HUES48 (cell line): ENCODE measurements around the gene MRPL54.
A peak's percentile ranks its signal among the peaks of the same experiment; 100 is the strongest.
"Not testable (repeated sequence)": the region's sequence is repeated elsewhere in the genome, so short reads cannot be mapped to it uniquely, and the experiment has no call there.

Experiments used
- H3K27ac ChIP-seq: one replicate; pipeline ENCODE4 v1.7.0; 2013; ENCODE audit warnings: low read depth, low read length, inconsistent platforms
- H3K27me3 ChIP-seq: 2 replicates; pipeline ENCODE4 v1.6.1; 2013; ENCODE audit warnings: mild to moderate bottlenecking, low read length; ENCODE audit not compliant: control insufficient read depth, insufficient read depth
- H3K36me3 ChIP-seq: 2 replicates; pipeline ENCODE4 v1.6.1; 2013; ENCODE audit warnings: low read length; ENCODE audit not compliant: control insufficient read depth, insufficient read depth
- H3K4me1 ChIP-seq: 2 replicates; pipeline ENCODE4 v1.6.1; 2013; ENCODE audit warnings: mild to moderate bottlenecking, low read length; ENCODE audit not compliant: control insufficient read depth, insufficient read depth
- H3K4me3 ChIP-seq: 2 replicates; pipeline ENCODE4 v1.5.1; 2013; ENCODE audit warnings: mild to moderate bottlenecking, low read depth, low read length
- H3K9ac ChIP-seq: 2 replicates; pipeline ENCODE4 v1.6.1; 2013; ENCODE audit warnings: mild to moderate bottlenecking, low read depth, low read length, moderate library complexity
- H3K9me3 ChIP-seq: 2 replicates; pipeline ENCODE4 v1.6.1; 2013; ENCODE audit warnings: low read length; ENCODE audit not compliant: control insufficient read depth, insufficient read depth

MRPL54 gene

DNA sequence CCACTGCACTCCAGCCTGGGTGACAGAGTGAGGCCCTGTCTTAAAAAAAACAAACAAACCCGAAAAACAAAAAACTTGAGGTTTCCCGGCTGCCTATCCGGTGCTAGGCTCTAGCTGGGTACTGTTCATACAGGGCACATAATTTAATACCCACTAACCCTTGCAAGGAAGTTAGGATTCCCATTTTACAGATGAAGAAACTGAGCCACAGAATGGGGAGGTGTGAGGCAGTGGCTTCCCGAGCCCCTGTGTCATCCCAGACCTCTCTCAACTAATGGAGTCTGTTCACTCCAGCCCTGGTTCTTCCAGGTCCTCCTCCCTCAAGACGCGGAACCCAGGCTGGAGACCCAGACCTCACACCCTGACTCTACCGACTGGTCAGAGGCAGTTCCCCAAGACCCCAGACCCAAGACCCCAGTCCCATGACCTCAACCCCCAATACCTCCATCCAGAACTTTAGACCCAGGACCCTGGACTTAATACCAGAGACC, 1.6 kb upstream of the MRPL54 start:
- peaks cover 26% of the 10 kb centered on the region; the same call in 1 of the 2 replicates for H3K36me3 ChIP-seq
- no peaks in the 10 kb centered on the region for H3K4me1 ChIP-seq
- peak overlapping the region; percentile 60 for H3K9ac ChIP-seq
- H3K27me3 ChIP-seq = no peaks in the 10 kb centered on the region
- H3K27ac ChIP-seq = peak overlapping the region; percentile 32
- H3K4me3 ChIP-seq = peak overlapping the region; percentile 81
- no peaks in the 10 kb centered on the region for H3K9me3 ChIP-seq

DNA sequence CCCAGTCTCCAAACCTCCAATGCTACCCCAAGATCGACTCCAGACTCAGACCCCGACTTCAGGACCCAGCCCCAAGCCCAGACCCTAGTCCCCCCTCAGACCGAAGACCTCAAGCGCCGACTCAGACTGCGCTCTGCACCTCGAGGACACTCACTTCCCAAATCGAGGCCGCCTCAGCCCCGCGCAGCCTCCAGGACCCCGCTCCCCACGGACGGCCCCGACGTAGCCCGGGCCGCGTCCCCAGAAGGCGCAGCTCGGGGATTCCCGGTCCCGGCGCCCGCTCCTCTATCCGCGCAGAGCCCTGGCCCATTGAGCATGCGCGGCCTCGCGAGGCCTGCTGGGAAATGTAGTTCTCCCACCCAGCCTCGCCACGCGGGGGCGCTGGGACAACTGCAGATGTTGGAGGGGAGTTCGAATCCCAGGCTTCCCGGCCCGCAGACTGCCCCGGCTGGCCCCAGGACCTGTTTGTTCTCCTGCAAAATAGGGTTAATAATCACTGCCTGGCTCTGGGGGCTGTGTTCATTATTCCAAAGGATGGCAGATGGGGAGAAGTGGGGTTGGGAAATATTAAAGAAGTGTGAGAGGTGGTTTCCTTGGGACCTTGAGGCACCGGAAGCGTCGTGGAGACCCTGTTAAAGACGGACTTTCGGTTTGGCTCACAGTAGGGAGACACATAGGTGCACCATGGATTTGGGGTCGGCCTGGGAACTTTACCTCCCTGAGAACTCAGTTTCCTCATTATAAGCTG, 926 bp upstream of the MRPL54 start, which contains the start of gene APBA3:
Gene APBA3, minus strand, starts transcription at position 311 of the 748 bp plus-strand sequence. CDS start 1,428 bp downstream, outside the sequence.
- H3K27me3 ChIP-seq = no peaks in the 10 kb centered on the region
- peaks cover 29% of the 10 kb centered on the region; the same call in 1 of the 2 replicates for H3K36me3 ChIP-seq
- no peaks in the 10 kb centered on the region for H3K9me3 ChIP-seq

GRCh38 chr19:3762130-3762473, 380 bp upstream of the MRPL54 start:
- H3K27ac ChIP-seq = peak overlapping the region; percentile 99
- H3K4me3 ChIP-seq = peak overlapping the region; percentile 87
- H3K36me3 ChIP-seq = peaks cover 34% of the 10 kb centered on the region; the same call in 1 of the 2 replicates
- H3K27me3 ChIP-seq = no peaks in the 10 kb centered on the region
- H3K4me1 ChIP-seq = no peaks in the 10 kb centered on the region
- H3K9me3 ChIP-seq = no peaks in the 10 kb centered on the region
- no peak overlapping the region for H3K9ac ChIP-seq

More for the DNA sequence above, 926 bp upstream of the MRPL54 start, which contains the start of gene APBA3:
- H3K4me1 ChIP-seq = no peaks in the 10 kb centered on the region
- H3K9ac ChIP-seq = peak within 1 kb of the TSS; percentile 86
- H3K4me3 ChIP-seq = peak within 1 kb of the TSS; percentile 87
- H3K27ac ChIP-seq = peak within 1 kb of the TSS; percentile 99

GRCh38 chr19:3765121-3765520, 2.6 kb downstream of the MRPL54 start:
- H3K9me3 ChIP-seq = no peaks in the 10 kb centered on the region
- H3K27me3 ChIP-seq = no peaks in the 10 kb centered on the region
- peaks cover 17% of the 10 kb centered on the region; the same call in 1 of the 2 replicates for H3K36me3 ChIP-seq
- H3K4me1 ChIP-seq = no peaks in the 10 kb centered on the region
- no peak overlapping the region for H3K4me3 ChIP-seq
- no peak overlapping the region for H3K9ac ChIP-seq
- no peak overlapping the region for H3K27ac ChIP-seq

DNA sequence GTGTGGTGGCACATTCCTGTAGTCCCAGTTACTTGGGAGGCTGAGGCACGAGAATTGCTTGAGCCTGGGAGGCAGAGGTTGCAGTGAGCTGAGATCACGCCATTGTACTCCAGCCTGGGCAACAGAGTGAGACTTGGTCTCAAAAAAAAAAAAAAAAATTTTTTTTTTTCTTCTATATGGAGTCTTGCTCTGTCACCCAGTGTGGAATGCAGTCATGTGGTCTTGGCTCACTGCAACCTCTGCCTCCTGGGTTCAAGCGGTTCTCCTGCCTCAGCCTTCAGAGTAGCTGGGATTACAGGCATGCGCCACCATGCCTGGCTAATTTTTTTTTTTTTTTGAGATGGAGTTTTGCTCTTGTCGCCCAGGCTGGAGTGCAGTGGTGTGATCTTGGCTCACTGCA, 3.3 kb downstream of the MRPL54 start:
- not testable (repeated sequence) for H3K9me3 ChIP-seq, H3K4me1 ChIP-seq, H3K27me3 ChIP-seq, H3K9ac ChIP-seq, H3K27ac ChIP-seq, H3K4me3 ChIP-seq
- peaks cover 17% of the 10 kb centered on the region; the same call in 1 of the 2 replicates for H3K36me3 ChIP-seq

DNA sequence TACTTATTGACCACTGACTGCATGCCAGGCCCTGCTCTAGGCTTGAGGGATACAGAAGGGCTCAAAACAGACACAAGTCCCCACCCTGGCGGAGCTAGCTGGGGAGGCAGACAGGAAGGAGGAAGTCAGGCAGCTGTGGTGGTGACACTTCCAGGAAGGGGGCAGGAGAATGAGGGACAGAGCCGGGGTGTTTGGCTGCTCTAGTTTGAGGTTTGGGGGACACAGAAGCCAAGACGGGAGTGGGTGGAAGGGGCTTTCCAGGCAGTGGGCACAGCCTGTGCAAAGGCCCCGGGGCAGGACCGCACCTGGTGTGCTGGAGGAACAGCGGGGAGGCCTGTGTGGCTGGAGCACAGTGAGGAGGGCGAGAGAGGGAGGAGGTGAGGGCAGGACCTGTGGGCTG, 4.0 kb downstream of the MRPL54 start:
- H3K4me1 ChIP-seq = no peaks in the 10 kb centered on the region
- H3K36me3 ChIP-seq = peaks cover 17% of the 10 kb centered on the region; the same call in 1 of the 2 replicates
- H3K27ac ChIP-seq = no peak overlapping the region
- no peaks in the 10 kb centered on the region for H3K9me3 ChIP-seq
- H3K4me3 ChIP-seq = no peak overlapping the region
- H3K27me3 ChIP-seq = no peaks in the 10 kb centered on the region
- no peak overlapping the region for H3K9ac ChIP-seq

DNA sequence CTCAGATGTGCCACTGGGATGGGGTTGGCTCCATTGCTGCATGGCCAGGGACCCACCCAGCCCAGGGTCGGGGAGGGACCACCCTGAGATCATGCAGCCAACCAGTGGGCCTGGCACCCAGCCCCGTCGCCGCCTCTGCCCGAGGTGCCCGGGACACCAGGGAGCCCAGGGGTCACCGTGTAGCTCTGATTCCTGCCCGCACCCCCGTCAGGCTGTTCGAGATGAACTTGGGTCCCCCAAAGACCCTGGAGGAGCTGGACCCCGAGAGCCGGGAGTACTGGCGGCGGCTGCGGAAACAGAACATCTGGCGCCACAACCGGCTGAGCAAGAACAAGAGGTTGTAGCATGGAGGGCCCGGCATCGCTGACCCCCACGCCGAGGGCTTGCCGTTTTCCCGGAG, 4.6 kb downstream of the MRPL54 start:
- H3K9ac ChIP-seq = no peak overlapping the region
- H3K27me3 ChIP-seq = no peaks in the 10 kb centered on the region
- H3K9me3 ChIP-seq = no peaks in the 10 kb centered on the region
- H3K4me1 ChIP-seq = no peaks in the 10 kb centered on the region
- H3K4me3 ChIP-seq = no peak overlapping the region
- no peak overlapping the region for H3K27ac ChIP-seq
- H3K36me3 ChIP-seq = peaks cover 17% of the 10 kb centered on the region; the same call in 1 of the 2 replicates

DNA sequence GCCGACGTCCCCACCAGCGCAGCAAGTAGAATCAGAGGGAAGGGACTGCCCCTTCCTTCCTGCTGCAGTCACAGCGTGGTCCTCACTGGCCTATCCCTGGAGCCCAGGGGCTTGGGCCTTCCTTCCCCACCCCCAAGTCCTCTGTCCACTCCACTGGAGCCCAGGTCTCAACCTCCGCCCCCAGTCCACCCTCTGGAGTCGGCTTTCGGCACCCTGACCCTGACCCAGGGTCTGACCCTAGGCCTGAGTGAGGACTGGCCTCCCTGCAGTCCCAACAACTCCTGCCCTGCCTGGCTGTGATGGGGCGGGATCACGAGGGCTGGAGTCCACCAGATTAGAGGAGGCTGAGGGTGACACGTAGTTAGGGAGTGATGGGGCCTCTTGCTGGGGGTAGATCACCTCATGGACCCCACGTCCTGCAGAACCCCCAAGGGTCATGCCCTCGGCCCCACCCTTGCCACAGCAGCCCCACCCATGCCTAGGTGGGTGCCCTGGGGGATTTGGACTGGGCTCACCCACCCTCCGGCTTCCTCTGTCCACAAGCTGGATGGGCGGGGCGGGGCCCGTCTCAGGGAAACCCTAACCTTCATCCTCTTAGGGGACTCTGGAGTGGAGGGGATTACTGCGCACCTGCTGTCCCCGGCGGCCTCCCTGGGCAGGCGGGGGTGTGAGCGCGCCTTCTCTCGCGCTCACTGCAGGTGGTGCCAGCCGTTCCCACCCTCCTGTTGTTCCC, 5.7 kb downstream of the MRPL54 start:
- Histone ChIP-seq H3K9me3 (no peaks in the 10 kb centered on the region), H3K27ac (no peak overlapping the region), H3K27me3 (no peaks in the 10 kb centered on the region), H3K9ac (no peak overlapping the region), H3K4me3 (no peak overlapping the region), H3K36me3 (peaks cover 17% of the 10 kb centered on the region; the same call in 1 of the 2 replicates), H3K4me1 (no peaks in the 10 kb centered on the region)

GRCh38 chr19:3768748-3769099, 6.2 kb downstream of the MRPL54 start:
- Histone ChIP-seq H3K4me1 (no peaks in the 10 kb centered on the region), H3K4me3 (no peak overlapping the region), H3K27ac (no peak overlapping the region)

DNA sequence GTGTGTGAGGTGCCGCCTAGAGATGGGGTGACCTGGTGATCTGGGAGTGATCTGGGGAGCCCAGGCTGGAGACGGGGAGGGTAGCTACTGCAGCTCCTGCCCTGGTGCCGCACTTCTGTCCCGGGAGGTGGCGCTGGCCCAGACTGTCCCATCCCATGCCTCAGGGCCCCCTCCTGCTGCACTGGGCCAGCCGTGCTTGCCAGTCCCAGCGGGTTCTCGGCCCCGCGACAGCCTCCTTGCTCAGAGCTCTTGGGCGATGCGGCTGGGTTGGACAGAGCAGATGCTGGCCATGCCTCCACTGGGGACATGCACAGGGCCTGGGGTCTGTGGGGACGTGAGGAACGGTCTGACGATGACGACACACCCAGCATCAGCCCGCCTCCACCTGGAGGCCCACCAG, 7.0 kb downstream of the MRPL54 start:
- Histone ChIP-seq H3K36me3 (peaks cover 17% of the 10 kb centered on the region; the same call in 1 of the 2 replicates), H3K27ac (no peak overlapping the region)

More at GRCh38 chr19:3768748-3769099, 6.2 kb downstream of the MRPL54 start:
- H3K9ac ChIP-seq = no peak overlapping the region
- H3K36me3 ChIP-seq = peaks cover 17% of the 10 kb centered on the region; the same call in 1 of the 2 replicates
- no peaks in the 10 kb centered on the region for H3K27me3 ChIP-seq
- no peaks in the 10 kb centered on the region for H3K9me3 ChIP-seq

More for the DNA sequence above, 7.0 kb downstream of the MRPL54 start:
- Histone ChIP-seq H3K27me3 (no peaks in the 10 kb centered on the region), H3K9me3 (no peaks in the 10 kb centered on the region), H3K9ac (no peak overlapping the region), H3K4me3 (no peak overlapping the region), H3K4me1 (no peaks in the 10 kb centered on the region)
